GM18505 (cell line): ENCODE data around the gene MRRF.

ENCODE experiments used
- ATAC-seq: cut with Tn5 transposase; IDR thresholded peaks from one replicate; pipeline ENCODE4 v1.9.1; 2021; ENCODE audit not compliant: unreplicated experiment
- POLR2A ChIP-seq: IDR thresholded peaks from 4 replicates; pipeline ENCODE4 v1.6.1; 2011; ENCODE audit warnings: borderline replicate concordance; ENCODE audit not compliant: insufficient read depth, insufficient read length; ENCODE audit errors: extremely low read depth

MRRF gene

GRCh38 chr9:122225312-122226141 is 39.2 kb upstream of the MRRF start:
- TF ChIP-seq POLR2A: no peak
- no peak for ATAC-seq

GRCh38 chr9:122226142-122226757 is 38.4 kb upstream of the MRRF start:
- no peak for TF ChIP-seq POLR2A
- no peak for ATAC-seq

- ATAC-seq: no peak
Observed at GRCh38 chr9:122226758-122227574, 37.7 kb upstream of the MRRF start.

GRCh38 chr9:122227575-122227900 is 37.1 kb upstream of the MRRF start:
- no peak for ATAC-seq
- TF ChIP-seq POLR2A: no peak

More at GRCh38 chr9:122226758-122227574, 37.7 kb upstream of the MRRF start:
- TF ChIP-seq POLR2A: no peak

- ATAC-seq: no peak
- TF ChIP-seq POLR2A: no peak
Observed at GRCh38 chr9:122228191-122228567, 36.5 kb upstream of the MRRF start.

GRCh38 chr9:122228568-122229484 is 35.9 kb upstream of the MRRF start, which contains the start of gene LHX6:
Gene LHX6, minus strand, starts transcription at chr9:122228957. Its CDS starts 217 bp downstream, at chr9:122228740.
- TF ChIP-seq POLR2A: no peak
- no peak for ATAC-seq

GRCh38 chr9:122229485-122229837 is 35.2 kb upstream of the MRRF start:
- ATAC-seq: no peak

GRCh38 chr9:122232796-122233306 is 31.8 kb upstream of the MRRF start:
- no peak for TF ChIP-seq POLR2A
- ATAC-seq: no peak

More at GRCh38 chr9:122229485-122229837, 35.2 kb upstream of the MRRF start:
- no peak for TF ChIP-seq POLR2A

- no peak for TF ChIP-seq POLR2A
- ATAC-seq: no peak
Observed at GRCh38 chr9:122234022-122234748, 30.5 kb upstream of the MRRF start.

GRCh38 chr9:122236681-122237080 is 28.0 kb upstream of the MRRF start:
- no peak for ATAC-seq
- TF ChIP-seq POLR2A: no peak

- ATAC-seq: no peak
- no peak for TF ChIP-seq POLR2A
Observed at GRCh38 chr9:122239722-122240121, 25.0 kb upstream of the MRRF start.

- no peak for TF ChIP-seq POLR2A
- no peak for ATAC-seq
Observed at GRCh38 chr9:122244349-122244748, 20.3 kb upstream of the MRRF start.
